Activated naive CD8-positive, alpha-beta T cell treated with anti-CD3 and anti-CD28 coated beads, Interleukin-2, amount 50 U/mL, for 24 hours (primary cell): ENCODE measurements around the gene TMCC1.
A peak's percentile ranks its signal among the peaks of the same experiment; 100 is the strongest.

Experiments used
- ATAC-seq: fragments of 150-1000 bp; cut with Tn5 transposase; one replicate; pipeline ENCODE4 v1.10.0; 2021
- DNase-seq: peaks from one replicate; pipeline ENCODE4 v3.0.0; 2021
- H3K27ac Mint-ChIP-seq: one replicate; pipeline ENCODE4 v1.8.0; 2021; ENCODE audit warnings: mild to moderate bottlenecking, mixed read lengths
- H3K27me3 Mint-ChIP-seq: one replicate; pipeline ENCODE4 v1.8.0; 2021; ENCODE audit warnings: mixed read lengths
- H3K36me3 Mint-ChIP-seq: one replicate; pipeline ENCODE4 v1.8.0; 2021; ENCODE audit warnings: low read depth, mixed read lengths
- H3K4me1 Mint-ChIP-seq: one replicate; pipeline ENCODE4 v1.8.0; 2021; ENCODE audit warnings: mixed read lengths
- H3K4me3 Mint-ChIP-seq: one replicate; pipeline ENCODE4 v1.8.0; 2021; ENCODE audit warnings: mild to moderate bottlenecking, moderate library complexity, mixed read lengths
- H3K9me3 Mint-ChIP-seq: one replicate; pipeline ENCODE4 v1.8.0; 2021; ENCODE audit warnings: mixed read lengths

The TMCC1 gene

DNA sequence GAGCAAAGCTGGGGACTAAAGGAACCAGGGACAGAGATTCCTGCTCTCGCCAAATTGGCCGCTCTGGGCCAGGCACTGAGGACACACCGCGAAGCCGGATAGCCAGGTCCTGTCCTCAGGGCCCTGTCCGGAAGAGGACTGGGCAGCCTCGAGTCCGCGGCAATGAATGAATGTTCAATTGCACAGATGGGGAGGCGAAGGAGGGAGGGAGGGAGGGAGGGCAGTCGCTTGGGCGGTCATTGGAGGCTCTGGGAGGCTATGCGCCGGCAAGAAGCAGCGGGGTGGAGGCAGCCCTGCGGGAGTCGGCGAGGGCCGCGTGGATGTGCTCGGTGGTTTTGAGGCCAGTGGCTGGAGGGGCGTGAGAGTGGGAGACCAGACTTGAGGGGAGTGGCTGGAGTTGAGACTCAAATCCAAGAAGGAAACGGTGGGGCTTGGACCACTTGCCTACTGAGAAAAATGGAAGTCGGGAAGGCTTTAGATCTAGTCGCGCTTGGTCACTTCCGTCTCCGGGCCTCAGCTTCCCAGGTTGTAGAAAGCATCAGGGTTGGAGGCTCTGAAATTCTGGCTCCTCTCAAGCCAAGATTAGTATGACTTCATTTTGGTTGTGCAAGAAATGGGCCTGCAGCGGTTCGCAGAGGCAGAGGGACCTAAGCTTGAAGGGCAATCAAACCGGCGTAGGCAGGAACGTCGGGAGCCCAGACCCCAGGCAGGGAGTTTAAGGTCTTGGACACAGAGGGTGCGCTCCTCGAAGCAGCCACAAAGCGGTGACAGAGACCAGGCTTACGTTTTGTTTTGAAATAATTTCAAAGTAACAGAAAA, 266.0 kb downstream of the TMCC1 start:
- Mint-ChIP-seq H3K27me3 (no peaks in the 10 kb centered on the region), H3K27ac (peak overlapping the region; percentile 81), H3K4me1 (peaks cover 16% of the 10 kb centered on the region), H3K4me3 (peak overlapping the region; percentile 88), H3K36me3 (no peaks in the 10 kb centered on the region), H3K9me3 (no peaks in the 10 kb centered on the region)
- peak; percentile 54 for ATAC-seq
- DNase-seq = peak; percentile 64

GRCh38 chr3:129626744-129627349, 266.7 kb downstream of the TMCC1 start:
- peak overlapping the region; percentile 88 for H3K4me3 Mint-ChIP-seq
- peak; percentile 98 for ATAC-seq
- H3K4me1 Mint-ChIP-seq = peaks cover 16% of the 10 kb centered on the region

DNA sequence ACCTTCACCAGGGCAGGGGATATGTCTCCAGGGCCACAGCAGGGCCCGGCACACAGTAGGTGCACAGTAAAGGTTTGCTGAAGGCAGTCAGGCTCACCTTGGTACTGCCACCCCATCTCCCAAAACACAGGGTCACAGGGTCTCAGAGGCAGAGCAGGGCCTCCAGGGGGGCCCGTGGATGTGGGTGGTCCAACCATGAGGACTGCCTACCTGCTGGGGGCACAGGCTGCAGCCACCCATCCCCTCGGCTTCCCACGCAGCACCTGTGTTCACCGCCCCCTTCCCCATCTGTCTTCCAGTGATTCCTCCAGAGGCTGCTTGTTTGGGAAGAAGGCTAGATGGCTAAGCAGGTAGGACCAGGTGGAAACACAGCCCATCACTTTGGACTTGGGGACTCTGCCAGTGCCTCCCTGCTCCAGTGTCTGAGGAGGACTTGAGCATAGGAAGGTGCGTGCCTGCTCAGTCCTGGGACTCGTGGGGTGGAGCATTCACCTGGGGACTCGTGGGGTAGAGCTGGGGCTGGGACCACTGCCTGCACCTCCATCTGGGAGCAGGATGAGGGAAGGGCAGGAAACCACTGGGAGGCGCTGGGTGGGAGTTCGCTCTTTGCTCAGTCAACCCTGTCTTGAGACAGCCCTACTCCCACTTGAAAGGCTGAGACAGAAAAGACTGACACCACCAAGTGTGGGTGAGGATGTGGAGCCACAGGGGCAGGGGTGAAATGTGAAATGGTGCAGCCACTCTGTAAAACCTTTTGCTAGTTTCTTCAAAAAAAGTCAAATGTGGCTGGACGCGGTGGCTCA, 268.2 kb downstream of the TMCC1 start:
- Mint-ChIP-seq H3K27ac (no peak overlapping the region), H3K4me1 (peaks cover 16% of the 10 kb centered on the region), H3K9me3 (no peaks in the 10 kb centered on the region), H3K27me3 (no peaks in the 10 kb centered on the region), H3K4me3 (peak overlapping the region; percentile 88), H3K36me3 (no peaks in the 10 kb centered on the region)
- ATAC-seq (no peak), DNase-seq (no peak)

More at GRCh38 chr3:129626744-129627349, 266.7 kb downstream of the TMCC1 start:
- no peaks in the 10 kb centered on the region for H3K36me3 Mint-ChIP-seq
- no peaks in the 10 kb centered on the region for H3K27me3 Mint-ChIP-seq
- peak; percentile 88 for DNase-seq
- no peaks in the 10 kb centered on the region for H3K9me3 Mint-ChIP-seq
- peak overlapping the region; percentile 81 for H3K27ac Mint-ChIP-seq

- Mint-ChIP-seq H3K9me3 (no peaks in the 10 kb centered on the region), H3K4me3 (no peak overlapping the region), H3K27ac (no peak overlapping the region), H3K4me1 (peaks cover 16% of the 10 kb centered on the region), H3K36me3 (no peaks in the 10 kb centered on the region), H3K27me3 (no peaks in the 10 kb centered on the region)
- ATAC-seq = no peak
- DNase-seq = no peak
These were observed 269.0 kb downstream of the TMCC1 start for GRCh38 chr3:129624347-129625071.

- H3K36me3 Mint-ChIP-seq = no peaks in the 10 kb centered on the region
- H3K4me1 Mint-ChIP-seq = peaks cover 16% of the 10 kb centered on the region
- H3K27ac Mint-ChIP-seq = no peak overlapping the region
- ATAC-seq = no peak
- no peak overlapping the region for H3K4me3 Mint-ChIP-seq
- peaks cover 2% of the 10 kb centered on the region for H3K27me3 Mint-ChIP-seq
- H3K9me3 Mint-ChIP-seq = no peaks in the 10 kb centered on the region
- no peak for DNase-seq
These were observed 269.9 kb downstream of the TMCC1 start for GRCh38 chr3:129623447-129624118.

DNA sequence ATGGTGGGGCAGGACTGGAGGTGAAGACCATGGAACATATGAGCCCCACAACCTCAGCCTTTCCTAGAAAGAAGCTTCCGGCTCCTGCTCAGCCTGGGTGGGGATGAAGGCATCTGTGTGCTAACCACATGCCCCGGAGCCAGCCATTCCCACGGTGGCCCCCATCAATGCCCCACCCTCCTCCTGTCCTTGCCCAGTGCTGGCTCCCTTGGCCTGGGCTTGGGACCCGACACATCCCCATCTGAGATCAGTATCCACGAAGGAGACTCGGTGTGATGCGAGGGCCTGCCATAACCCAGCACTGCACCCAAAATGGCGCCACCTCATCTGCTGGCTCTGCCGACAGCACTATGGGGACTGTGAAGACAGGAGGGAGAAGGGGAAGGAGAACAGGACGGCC, 270.6 kb downstream of the TMCC1 start:
- no peak for ATAC-seq
- no peak for DNase-seq
- no peak overlapping the region for H3K4me3 Mint-ChIP-seq
- H3K27me3 Mint-ChIP-seq = peaks cover 5% of the 10 kb centered on the region
- no peak overlapping the region for H3K27ac Mint-ChIP-seq
- H3K36me3 Mint-ChIP-seq = no peaks in the 10 kb centered on the region
- peaks cover 12% of the 10 kb centered on the region for H3K4me1 Mint-ChIP-seq
- H3K9me3 Mint-ChIP-seq = no peaks in the 10 kb centered on the region

- no peak overlapping the region for H3K27ac Mint-ChIP-seq
- no peak for DNase-seq
- H3K4me1 Mint-ChIP-seq = peaks cover 7% of the 10 kb centered on the region
- H3K9me3 Mint-ChIP-seq = no peaks in the 10 kb centered on the region
- ATAC-seq = no peak
- H3K36me3 Mint-ChIP-seq = no peaks in the 10 kb centered on the region
- no peak overlapping the region for H3K4me3 Mint-ChIP-seq
- H3K27me3 Mint-ChIP-seq = peaks cover 5% of the 10 kb centered on the region
These were observed 271.2 kb downstream of the TMCC1 start for GRCh38 chr3:129622226-129622874.

GRCh38 chr3:129621626-129622225, 271.8 kb downstream of the TMCC1 start:
- Mint-ChIP-seq H3K4me1 (peaks cover 7% of the 10 kb centered on the region), H3K27me3 (peaks cover 5% of the 10 kb centered on the region), H3K27ac (no peak overlapping the region), H3K36me3 (no peaks in the 10 kb centered on the region), H3K9me3 (no peaks in the 10 kb centered on the region), H3K4me3 (no peak overlapping the region)
- ATAC-seq (no peak), DNase-seq (no peak)

DNA sequence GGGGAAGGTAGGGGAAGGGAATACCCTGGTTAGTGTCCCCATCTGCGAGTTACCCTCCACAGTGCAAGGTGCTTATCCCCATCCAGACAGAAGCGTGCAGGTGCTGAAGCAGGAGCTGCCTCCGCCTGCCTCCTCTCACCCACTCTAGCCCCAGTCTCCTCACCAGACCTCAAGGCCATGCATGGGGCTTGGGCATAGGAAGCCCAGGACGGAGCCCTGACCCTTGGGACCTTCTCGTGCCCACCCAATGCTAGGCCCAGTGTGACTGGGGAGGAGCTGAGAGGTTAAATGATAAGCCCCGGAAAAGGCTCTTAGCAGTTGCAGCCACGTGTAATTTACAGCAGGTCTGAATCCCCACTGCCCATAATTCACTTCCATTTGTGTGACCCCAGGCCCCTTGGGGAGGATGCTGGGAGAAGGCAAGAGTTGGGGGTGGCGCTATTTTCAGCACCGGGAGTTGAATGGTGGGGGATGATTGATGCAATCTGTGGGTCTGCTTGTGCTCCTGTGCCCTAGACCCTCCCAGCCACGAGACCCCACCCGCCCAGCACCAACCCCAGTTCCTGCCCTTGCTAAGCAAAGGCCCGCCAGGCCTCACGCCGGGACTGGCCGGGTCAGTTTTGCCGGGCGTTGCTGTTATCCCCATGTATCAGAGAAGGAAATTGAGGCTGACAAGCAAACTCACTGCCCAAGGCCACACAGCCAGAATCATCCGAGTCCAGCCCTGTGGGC, 272.5 kb downstream of the TMCC1 start:
- Mint-ChIP-seq H3K9me3 (no peaks in the 10 kb centered on the region), H3K27ac (no peak overlapping the region), H3K4me1 (peaks cover 5% of the 10 kb centered on the region), H3K36me3 (no peaks in the 10 kb centered on the region), H3K27me3 (peaks cover 5% of the 10 kb centered on the region), H3K4me3 (no peak overlapping the region)
- DNase-seq (no peak), ATAC-seq (no peak)

DNA sequence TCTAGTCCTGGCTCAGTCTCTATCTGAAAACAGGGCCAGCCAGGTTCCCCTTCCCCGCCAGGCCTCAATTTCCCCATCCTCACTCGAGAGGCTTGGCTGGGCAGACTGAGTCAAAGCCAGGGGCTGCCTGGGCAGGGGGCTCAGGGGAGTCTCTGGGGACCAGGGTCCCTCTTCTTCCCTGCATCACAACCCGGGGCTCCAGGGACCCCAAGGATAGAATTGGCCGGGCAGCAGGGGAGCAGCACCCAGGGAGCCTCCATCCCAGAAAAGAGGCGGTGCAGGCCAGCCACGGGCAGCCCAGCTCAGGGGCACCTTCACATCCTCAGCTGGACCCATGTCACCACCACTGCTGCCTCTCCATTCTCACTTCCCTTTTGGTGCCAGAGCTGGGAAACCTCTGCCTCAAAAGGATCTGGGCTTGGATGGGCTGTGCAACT, 273.8 kb downstream of the TMCC1 start:
- no peak for ATAC-seq
- no peaks in the 10 kb centered on the region for H3K36me3 Mint-ChIP-seq
- H3K4me3 Mint-ChIP-seq = no peak overlapping the region
- no peaks in the 10 kb centered on the region for H3K9me3 Mint-ChIP-seq
- no peaks in the 10 kb centered on the region for H3K4me1 Mint-ChIP-seq
- no peak for DNase-seq
- H3K27me3 Mint-ChIP-seq = peaks cover 5% of the 10 kb centered on the region
- H3K27ac Mint-ChIP-seq = no peak overlapping the region

GRCh38 chr3:129618901-129619671, 274.4 kb downstream of the TMCC1 start:
- Mint-ChIP-seq H3K36me3 (no peaks in the 10 kb centered on the region), H3K27me3 (peaks cover 5% of the 10 kb centered on the region), H3K4me1 (no peaks in the 10 kb centered on the region), H3K9me3 (no peaks in the 10 kb centered on the region), H3K27ac (no peak overlapping the region), H3K4me3 (no peak overlapping the region)
- DNase-seq (no peak), ATAC-seq (no peak)

- Mint-ChIP-seq H3K36me3 (no peaks in the 10 kb centered on the region), H3K27ac (no peak overlapping the region), H3K4me3 (no peak overlapping the region), H3K9me3 (no peaks in the 10 kb centered on the region), H3K4me1 (no peaks in the 10 kb centered on the region), H3K27me3 (peaks cover 5% of the 10 kb centered on the region)
- ATAC-seq = no peak
- no peak for DNase-seq
These were observed 275.2 kb downstream of the TMCC1 start for GRCh38 chr3:129618186-129618820.
